CD4-positive, alpha-beta T cell (primary cell): ENCODE data around the gene ZFYVE27. TPM values are rescaled to one million over a fixed set of nuclear protein-coding genes. Genes with fewer than 3 reads are reported as not detected.
"Not testable (repeated sequence)": the region's sequence is repeated elsewhere in the genome, so short reads cannot be mapped to it uniquely, and the experiment has no call there.

Experiments used
- ATAC-seq: fragments of 200-7000 bp; cut with Tn5 transposase; one replicate; pipeline ENCODE4 v1.10.0; 2022; ENCODE audit warnings: mild to moderate bottlenecking; ENCODE audit not compliant: poor library complexity
- CTCF ChIA-PET: fragments of 350-600 bp; sonication (Branson Sonifier 250); formaldehyde crosslinking; loops from one replicate; lab custom pipeline; 2021; ENCODE audit warnings: antibody characterized with exemption, inconsistent platforms; lab: Charles Lee
- POLR2A ChIA-PET: fragments of 350-600 bp; sonication (Branson Sonifier 250); formaldehyde crosslinking; loops from one replicate; lab custom pipeline; 2021; ENCODE audit warnings: antibody characterized with exemption, inconsistent platforms; lab: Charles Lee
- DNase-seq, 14 experiments: peaks; one replicate each; pipeline ENCODE4 v3.0.0-alpha.2; 2013 to 2020; ENCODE audit warnings: mixed read lengths in 2 of 14
- H3K27ac ChIP-seq, 2 donors: one replicate each; pipeline versions ENCODE4 v1.5.1 to v1.7.0; 2013; ENCODE audit warnings: low read length in 2 of 2, low read depth in 1 of 2, mild to moderate bottlenecking in 1 of 2
- H3K27me3 ChIP-seq, 2 experiments: 1 replicate in 1 of 2; 2 replicates in 1 of 2; pipeline versions ENCODE4 v1.6.1 to v1.7.0; 2013; ENCODE audit warnings: low read length in 2 of 2, control low read depth in 1 of 2, mild to moderate bottlenecking in 1 of 2, moderate library complexity in 1 of 2; ENCODE audit not compliant: insufficient read depth in 2 of 2, control insufficient read depth in 1 of 2
- H3K36me3 ChIP-seq: one replicate; pipeline ENCODE4 v1.6.1; 2013; ENCODE audit warnings: low read length, control low read depth; ENCODE audit not compliant: insufficient read depth
- H3K4me1 ChIP-seq: one replicate; pipeline ENCODE4 v1.6.1; 2013; ENCODE audit warnings: low read length, control low read depth; ENCODE audit not compliant: insufficient read depth
- H3K4me3 ChIP-seq: one replicate; pipeline ENCODE4 v1.5.1; 2013; ENCODE audit warnings: mild to moderate bottlenecking, low read length, moderate library complexity
- H3K9me3 ChIP-seq, 2 experiments: 1 replicate in 1 of 2; 2 replicates in 1 of 2; pipeline versions ENCODE4 v1.6.1 to v1.7.0; 2013; ENCODE audit warnings: low read length in 2 of 2, mild to moderate bottlenecking in 2 of 2, control low read depth in 1 of 2, moderate library complexity in 1 of 2; ENCODE audit not compliant: control insufficient read depth in 1 of 2, insufficient read depth in 1 of 2
- H3K27ac Mint-ChIP-seq: one replicate; pipeline ENCODE4 v1.8.0; 2020; ENCODE audit warnings: mixed read lengths
- H3K27me3 Mint-ChIP-seq: one replicate; pipeline ENCODE4 v1.8.0; 2021; ENCODE audit warnings: mixed read lengths
- H3K36me3 Mint-ChIP-seq: one replicate; pipeline ENCODE4 v1.8.0; 2021; ENCODE audit warnings: low read depth, mixed read lengths
- H3K4me1 Mint-ChIP-seq: one replicate; pipeline ENCODE4 v1.8.0; 2021; ENCODE audit warnings: low read depth, mixed read lengths
- H3K4me3 Mint-ChIP-seq: one replicate; pipeline ENCODE4 v1.8.0; 2020; ENCODE audit warnings: mild to moderate bottlenecking, mixed read lengths
- H3K9me3 Mint-ChIP-seq: one replicate; pipeline ENCODE4 v1.8.0; 2020; ENCODE audit warnings: mixed read lengths
- CTCF ChIP-seq: fragments of 200-600 bp; IDR thresholded peaks from one replicate; pipeline ENCODE4 v1.8.0; 2022; ENCODE audit warnings: antibody characterized with exemption, mild to moderate bottlenecking
- intact Hi-C, 2 experiments: fragments of 100-400 bp; cut with DNase I in 1 of 2; cut with micrococcal nuclease in 1 of 2; formaldehyde crosslinking; loops; one replicate each; pipeline versions ENCODE4 v1.15.1 to v1.9.0; 2023 to 2025; cut with DNase I, micrococcal nuclease
- total RNA-seq, 174 experiments: library from RNA in 2 of 174; stranded (reverse) in 2 of 174; gene quantifications; one replicate each; pipeline ENCODE4 v1.2.3 and lab custom pipeline; 2021 to 2026

ZFYVE27 gene
- total RNA-seq, 2 experiments from 2014 or later: 58.4 to 60.6 TPM

GRCh38 chr10:97689559-97690020, 47.3 kb upstream of the ZFYVE27 start:
- ChIA-PET CTCF (no interaction called here), POLR2A (no interaction called here)
- Mint-ChIP-seq H3K4me1 (peaks cover 16% of the 10 kb centered on the region), H3K27ac (no peak overlapping the region), H3K4me3 (no peak overlapping the region), H3K36me3 (no peaks in the 10 kb centered on the region), H3K27me3 (no peaks in the 10 kb centered on the region), H3K9me3 (no peaks in the 10 kb centered on the region)
- H3K4me1 ChIP-seq: peaks cover 27% of the 10 kb centered on the region
- ATAC-seq (no peak), DNase-seq (peak in 2 of 14 experiments; percentile 63 to 74)
- H3K27ac ChIP-seq: no peak overlapping the region
- H3K4me3 ChIP-seq: no peak overlapping the region
- no peaks in the 10 kb centered on the region for H3K9me3 ChIP-seq
- H3K27me3 ChIP-seq: no peaks in the 10 kb centered on the region
- TF ChIP-seq CTCF: no peak
- H3K36me3 ChIP-seq: no peaks in the 10 kb centered on the region
- intact Hi-C loops: loop anchor here in 1 of 2 experiments (5.0 to 10.0 kb wide), 4 partner anchors 163 to 445 kb away; partner anchors contain the start of genes R3HCC1L and RRP12

- DNase-seq: no peak
- no peaks in the 10 kb centered on the region for H3K9me3 ChIP-seq
- no peaks in the 10 kb centered on the region for H3K27me3 Mint-ChIP-seq
- H3K4me1 ChIP-seq: peaks cover 27% of the 10 kb centered on the region
- H3K4me3 Mint-ChIP-seq: no peak overlapping the region
- H3K4me1 Mint-ChIP-seq: peaks cover 12% of the 10 kb centered on the region
- ATAC-seq: no peak
- H3K9me3 Mint-ChIP-seq: no peaks in the 10 kb centered on the region
- CTCF ChIA-PET: interaction anchor here (0.6 kb wide), 1 partner anchor 35 kb away, joined by 4 read pairs; no protein-coding TSS in a partner anchor
- POLR2A ChIA-PET: no interaction called here
- H3K27ac Mint-ChIP-seq: no peak overlapping the region
- no peak for TF ChIP-seq CTCF
- no peak overlapping the region for H3K27ac ChIP-seq
- H3K4me3 ChIP-seq: no peak overlapping the region
- intact Hi-C loops: no loop called here
- no peaks in the 10 kb centered on the region for H3K36me3 ChIP-seq
- no peaks in the 10 kb centered on the region for H3K36me3 Mint-ChIP-seq
- no peaks in the 10 kb centered on the region for H3K27me3 ChIP-seq
Measured at GRCh38 chr10:97690133-97690532, 46.8 kb upstream of the ZFYVE27 start.

- H3K4me1 Mint-ChIP-seq, H3K36me3 Mint-ChIP-seq, H3K27ac ChIP-seq, intact Hi-C loops, H3K4me3 Mint-ChIP-seq, H3K4me1 ChIP-seq, H3K36me3 ChIP-seq, H3K9me3 ChIP-seq, H3K27me3 ChIP-seq, DNase-seq, H3K9me3 Mint-ChIP-seq, H3K4me3 ChIP-seq, H3K27ac Mint-ChIP-seq, H3K27me3 Mint-ChIP-seq, ATAC-seq: not testable (repeated sequence)
- CTCF ChIA-PET: interaction anchor here (1.2 kb wide), 1 partner anchor 21 kb away, joined by 5 read pairs; no protein-coding TSS in a partner anchor
- POLR2A ChIA-PET: interaction anchor here (0.6 kb wide), 1 partner anchor 619 kb away, joined by 3 read pairs; no protein-coding TSS in a partner anchor
Measured at GRCh38 chr10:97698072-97698655, 38.8 kb upstream of the ZFYVE27 start.
